Neural progenitor cell (in vitro differentiated cells): Measurements from ENCODE around the gene WDR62.
"Not testable (repeated sequence)": the region's sequence is repeated elsewhere in the genome, so short reads cannot be mapped to it uniquely, and the experiment has no call there.

Experiments used
- CTCF ChIP-seq: fragments of 200-600 bp; sonication (generic); IDR thresholded peaks from 2 replicates; pipeline ENCODE4 v1.5.1; 2017; ENCODE audit warnings: antibody characterized with exemption, mild to moderate bottlenecking
- EZH2phosphoT487 ChIP-seq: fragments of 200-600 bp; sonication (generic); IDR thresholded peaks from 2 replicates; pipeline ENCODE4 v1.6.1; 2017; ENCODE audit warnings: antibody characterized with exemption

- TF ChIP-seq CTCF, EZH2phosphoT487: not testable (repeated sequence)
Observed at GRCh38 chr19:36131221-36131620, 76.5 kb downstream of the WDR62 start.
